ENCODE measurements around the gene UFM1. TPM values are rescaled to one million over a fixed set of nuclear protein-coding genes. Genes with fewer than 3 reads are reported as not detected.
A peak's percentile ranks its signal among the peaks of the same experiment; 100 is the strongest.
"Not testable (repeated sequence)": the region's sequence is repeated elsewhere in the genome, so short reads cannot be mapped to it uniquely, and the experiment has no call there.

The UFM1 gene
- polyA plus RNA-seq (ENCODE audit: insufficient read length in 3 of 3) = 10 to 100 TPM; 73.6 to 93.4 (median 89.5) TPM
- long read RNA-seq, donor 1, transcript UFM1-201 (6 exons, 3,138 nt) = major isoform, 24 of 26 reads
- long read RNA-seq, donor 1, partial matches to known transcripts = 0 of 26 reads
- long read RNA-seq, donor 1, other reads (novel, unspliced or antisense) = 0 of 26 reads
- long read RNA-seq, donor 2, transcript UFM1-201 (6 exons, 3,138 nt) = major isoform, 37 of 127 reads
- long read RNA-seq, donor 2, partial matches to known transcripts = 87 of 127 reads
- long read RNA-seq, donor 2, other reads (novel, unspliced or antisense) = 0 of 127 reads
- long read RNA-seq, donor 3, transcript UFM1-201 (6 exons, 3,138 nt) = major isoform, 22 of 22 reads
- long read RNA-seq, donor 3, partial matches to known transcripts = 0 of 22 reads
- long read RNA-seq, donor 3, other reads (novel, unspliced or antisense) = 0 of 22 reads
- long read RNA-seq, donor 4, transcript UFM1-201 (6 exons, 3,138 nt) = major isoform, 26 of 32 reads
- long read RNA-seq, donor 4, partial matches to known transcripts = 0 of 32 reads
- long read RNA-seq, donor 4, other reads (novel, unspliced or antisense) = 6 of 32 reads
- long read RNA-seq, donor 5, transcript UFM1-201 (6 exons, 3,138 nt) = major isoform, 22 of 22 reads
- long read RNA-seq, donor 5, partial matches to known transcripts = 0 of 22 reads
- long read RNA-seq, donor 5, other reads (novel, unspliced or antisense) = 0 of 22 reads
- long read RNA-seq, donor 6, transcript UFM1-201 (6 exons, 3,138 nt) = major isoform, 26 of 28 reads
- long read RNA-seq, donor 6, partial matches to known transcripts = 0 of 28 reads
- long read RNA-seq, donor 6, other reads (novel, unspliced or antisense) = 0 of 28 reads
- long read RNA-seq, donor 7, transcript UFM1-201 (6 exons, 3,138 nt) = major isoform, 27 of 27 reads
- long read RNA-seq, donor 7, partial matches to known transcripts = 0 of 27 reads
- long read RNA-seq, donor 7, other reads (novel, unspliced or antisense) = 0 of 27 reads
- long read RNA-seq, donor 8, transcript UFM1-201 (6 exons, 3,138 nt) = major isoform, 15 of 15 reads
- long read RNA-seq, donor 8, partial matches to known transcripts = 0 of 15 reads
- long read RNA-seq, donor 8, other reads (novel, unspliced or antisense) = 0 of 15 reads
- long read RNA-seq, donor 9, transcript UFM1-201 (6 exons, 3,138 nt) = major isoform, 35 of 42 reads
- long read RNA-seq, donor 9, partial matches to known transcripts = 0 of 42 reads
- long read RNA-seq, donor 9, other reads (novel, unspliced or antisense) = 6 of 42 reads
- long read RNA-seq, donor 10, transcript UFM1-201 (6 exons, 3,138 nt) = major isoform, 31 of 40 reads
- long read RNA-seq, donor 10, partial matches to known transcripts = 5 of 40 reads
- long read RNA-seq, donor 10, other reads (novel, unspliced or antisense) = 0 of 40 reads
- long read RNA-seq, donor 11, transcript UFM1-201 (6 exons, 3,138 nt) = major isoform, 24 of 26 reads
- long read RNA-seq, donor 11, partial matches to known transcripts = 0 of 26 reads
- long read RNA-seq, donor 11, other reads (novel, unspliced or antisense) = 0 of 26 reads
- long read RNA-seq, donor 12, transcript UFM1-201 (6 exons, 3,138 nt) = major isoform, 37 of 45 reads
- long read RNA-seq, donor 12, partial matches to known transcripts = 6 of 45 reads
- long read RNA-seq, donor 12, other reads (novel, unspliced or antisense) = 0 of 45 reads
- long read RNA-seq, donor 13, transcript UFM1-201 (6 exons, 3,138 nt) = major isoform, 17 of 19 reads
- long read RNA-seq, donor 13, partial matches to known transcripts = 0 of 19 reads
- long read RNA-seq, donor 13, other reads (novel, unspliced or antisense) = 0 of 19 reads
- long read RNA-seq, donor 14 = 0 reads
- long read RNA-seq, donor 15, transcript UFM1-201 (6 exons, 3,138 nt) = major isoform, 29 of 38 reads
- long read RNA-seq, donor 15, partial matches to known transcripts = 7 of 38 reads
- long read RNA-seq, donor 15, other reads (novel, unspliced or antisense) = 0 of 38 reads
- long read RNA-seq, donor 16, transcript UFM1-201 (6 exons, 3,138 nt) = major isoform, 40 of 48 reads
- long read RNA-seq, donor 16, partial matches to known transcripts = 5 of 48 reads
- long read RNA-seq, donor 16, other reads (novel, unspliced or antisense) = 0 of 48 reads

- peak; percentile 91 for DNase-seq
Measured at GRCh38 chr13:38349390-38350113, at the start of gene UFM1. UFM1 (plus strand) TSS chr13:38349851; CDS start chr13:38349920, 69 bp downstream.

GRCh38 chr13:38301236-38301635 is 48.4 kb upstream of the UFM1 start:
- peak; percentile 4 for DNase-seq

DNA sequence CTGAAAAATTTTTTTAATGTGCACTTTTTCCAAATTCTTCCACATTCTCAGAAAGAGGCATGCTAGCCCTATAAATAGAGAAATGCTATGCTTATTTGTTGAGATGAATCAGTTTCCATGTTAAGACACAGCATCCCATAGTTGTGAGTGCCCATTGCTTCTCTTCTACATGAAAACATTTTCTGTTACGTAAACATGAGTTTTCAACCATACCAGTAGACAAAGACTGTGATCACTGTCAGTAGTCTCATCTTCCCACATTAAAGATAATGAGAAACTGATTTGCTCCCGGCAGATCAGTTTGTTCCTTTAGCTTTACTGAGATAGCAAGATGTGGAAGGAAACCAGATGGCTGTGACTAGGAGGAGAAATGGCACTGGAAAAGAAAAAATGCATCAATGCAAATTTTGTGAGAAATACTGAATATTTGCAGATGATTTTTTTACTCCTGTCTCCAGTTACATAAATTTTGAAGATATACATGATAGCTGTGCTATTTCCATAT is 45.8 kb upstream of the UFM1 start:
- DNase-seq = no peak

DNA sequence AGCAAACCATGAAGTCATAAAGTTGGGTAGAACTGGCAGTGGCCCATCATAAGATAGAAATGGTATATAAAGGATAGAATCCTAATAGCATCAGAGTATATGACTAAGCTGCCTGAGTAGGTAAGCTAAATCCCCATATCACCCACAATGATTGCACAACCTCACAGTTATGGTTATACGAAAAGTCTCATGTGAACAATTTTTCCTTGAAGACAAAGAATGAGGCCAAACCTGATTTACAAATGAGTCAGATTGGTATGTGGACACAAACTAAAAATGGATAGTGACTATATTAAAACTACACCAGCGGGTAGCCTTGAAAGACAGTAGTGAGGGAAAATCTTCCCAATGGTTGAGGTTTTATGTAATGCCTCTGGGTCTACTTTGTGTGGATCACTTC is 40.9 kb upstream of the UFM1 start:
- no peak for DNase-seq

GRCh38 chr13:38309397-38309796 is 40.3 kb upstream of the UFM1 start:
- DNase-seq = no peak

DNA sequence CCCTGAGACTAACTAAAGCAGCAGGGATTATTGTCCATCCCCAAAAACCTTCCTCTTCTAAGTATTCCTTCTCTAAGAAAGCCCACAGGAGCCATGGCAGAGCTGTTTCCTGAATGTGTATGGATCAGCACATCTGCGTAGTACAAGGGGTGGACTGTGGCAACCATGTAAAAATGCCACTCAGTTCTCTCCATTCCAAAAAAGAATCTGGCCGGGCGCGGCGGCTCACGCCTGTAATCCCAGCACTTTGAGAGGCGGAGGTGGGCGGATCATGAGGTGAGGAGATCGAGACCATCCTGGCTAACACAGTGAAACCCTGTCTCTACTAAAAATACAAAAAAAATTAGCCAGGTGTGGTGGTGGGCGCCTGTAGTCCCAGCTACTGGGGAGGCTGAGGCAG is 38.5 kb upstream of the UFM1 start:
- not testable (repeated sequence) for DNase-seq

DNA sequence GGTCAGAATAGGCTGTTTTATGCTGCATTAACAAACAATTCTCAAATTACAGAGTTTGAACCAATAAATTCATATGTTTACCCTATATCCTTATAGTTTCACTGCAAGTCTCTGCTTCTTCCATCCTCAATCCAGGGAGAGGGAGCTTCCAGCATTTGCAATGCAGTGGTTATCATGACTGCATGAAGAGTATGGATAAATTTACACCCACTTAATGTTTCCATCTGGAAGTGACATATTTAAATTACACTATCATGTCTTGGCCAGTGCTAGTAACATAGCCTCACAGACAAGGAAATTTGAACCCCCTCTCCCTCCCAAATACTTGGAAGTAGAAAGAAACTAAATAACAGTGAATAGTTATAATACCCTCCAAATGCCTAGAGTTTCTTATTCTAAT is 33.5 kb upstream of the UFM1 start:
- no peak for DNase-seq

GRCh38 chr13:38321654-38322053 is 28.0 kb upstream of the UFM1 start:
- DNase-seq = no peak

- DNase-seq = no peak
Measured at GRCh38 chr13:38325426-38325825, 24.2 kb upstream of the UFM1 start.

GRCh38 chr13:38328699-38329098 is 21.0 kb upstream of the UFM1 start:
- no peak for DNase-seq

GRCh38 chr13:38334845-38335244 is 14.8 kb upstream of the UFM1 start:
- no peak for DNase-seq

- DNase-seq = no peak
Measured at GRCh38 chr13:38338089-38338488, 11.6 kb upstream of the UFM1 start.

GRCh38 chr13:38340624-38341023 is 9.0 kb upstream of the UFM1 start:
- no peak for DNase-seq

DNA sequence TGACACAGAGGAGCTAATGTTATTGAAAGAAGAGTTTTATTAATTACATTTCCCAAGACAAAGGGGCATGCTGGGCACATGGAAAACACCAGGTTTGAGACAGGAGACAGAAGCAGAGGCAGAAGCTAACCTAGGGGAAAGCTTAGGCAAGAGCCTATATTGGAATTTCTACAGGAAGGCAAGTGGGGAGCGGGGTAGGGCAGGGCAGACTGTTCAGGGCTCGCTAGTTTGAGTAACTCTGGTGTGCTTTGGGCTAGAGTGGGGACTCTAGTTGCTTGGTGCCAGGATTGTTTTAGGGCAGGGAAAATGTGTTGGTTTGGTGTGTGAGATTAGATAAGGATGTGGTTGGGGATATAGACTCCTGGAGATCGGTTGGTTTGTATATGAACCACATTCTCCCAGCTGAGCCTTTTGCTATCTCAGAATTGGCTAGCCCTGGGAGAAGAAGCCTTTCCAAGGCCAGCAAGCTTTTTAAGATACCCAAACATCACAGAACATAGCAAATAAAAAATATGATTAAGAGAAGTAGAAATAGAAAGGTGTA is 8.4 kb upstream of the UFM1 start:
- DNase-seq = no peak

DNA sequence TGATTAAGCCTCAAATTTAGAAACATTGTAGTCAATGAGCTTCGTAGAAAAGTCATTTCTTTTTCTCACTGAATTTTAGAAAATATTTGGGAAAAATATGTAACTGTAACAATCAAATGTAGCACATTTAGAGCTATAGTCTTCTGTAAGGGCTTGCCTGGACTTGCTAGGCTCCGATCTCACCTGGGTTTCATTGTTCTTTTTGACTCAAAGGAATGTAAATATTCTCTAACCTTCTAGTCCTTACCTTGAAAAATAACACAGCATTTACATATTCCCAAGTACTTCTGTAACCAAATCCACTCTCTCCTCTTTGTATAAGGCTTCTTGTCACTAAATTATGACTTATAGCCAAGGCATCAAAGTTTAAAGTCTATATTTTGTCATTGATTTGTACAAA is 2.9 kb upstream of the UFM1 start:
- DNase-seq = no peak

DNA sequence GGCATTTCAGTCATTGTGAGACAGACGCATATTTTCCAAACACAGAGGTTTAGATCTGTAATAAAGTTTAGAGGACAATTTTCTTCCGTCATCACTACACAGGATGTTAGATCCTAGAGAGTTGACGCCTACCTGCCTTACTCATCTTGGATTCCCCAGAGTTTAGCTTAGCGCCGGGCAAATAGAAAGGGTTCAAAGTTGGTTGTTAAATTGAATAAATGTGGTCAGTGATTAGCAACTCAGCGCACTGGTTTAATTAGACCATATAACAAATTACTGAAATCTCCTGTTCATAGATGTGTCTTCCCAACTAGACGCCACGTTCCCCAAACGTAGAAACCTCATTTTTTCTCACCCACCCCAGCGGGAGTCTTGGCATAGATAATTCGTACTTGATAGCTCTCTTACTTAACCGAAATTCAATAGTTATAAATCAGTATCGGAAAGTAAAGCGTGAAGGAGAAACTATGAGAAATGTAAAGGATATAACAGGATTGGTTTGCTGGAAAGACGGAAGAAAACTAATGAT is 726 bp upstream of the UFM1 start:
- peak; percentile 12 for DNase-seq

- peak; percentile 71 for DNase-seq
Measured at GRCh38 chr13:38350114-38350617, 515 bp downstream of the UFM1 start.

DNA sequence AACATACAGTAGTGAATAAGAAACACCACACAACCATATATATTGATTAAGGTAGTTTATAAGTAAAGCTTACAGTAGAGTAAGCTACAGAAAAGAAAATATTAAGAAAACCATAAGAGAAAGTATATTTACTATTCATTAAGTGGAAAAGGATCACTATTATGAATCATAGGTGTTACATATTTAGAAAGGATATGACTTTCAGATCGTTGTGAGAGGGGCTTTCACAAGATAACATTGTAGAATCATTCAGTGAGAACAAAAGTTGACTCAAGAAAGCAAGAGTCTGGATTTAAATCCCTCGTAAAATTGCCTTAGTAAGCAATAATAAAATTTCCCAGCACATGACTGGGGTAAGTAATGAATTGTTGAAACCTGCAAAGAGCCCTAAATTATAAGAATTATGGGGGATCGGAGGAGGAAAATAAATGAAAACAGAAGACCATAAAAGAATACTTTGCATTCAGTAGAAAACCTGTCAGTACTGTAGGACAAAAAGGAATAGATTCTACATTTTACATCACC is 6.0 kb downstream of the UFM1 start:
- no peak for DNase-seq
